Right lobe of liver (tissue), 4 donors: Measurements from ENCODE around the gene PPP1R18.
"Not testable (repeated sequence)": the region's sequence is repeated elsewhere in the genome, so short reads cannot be mapped to it uniquely, and the experiment has no call there.

Experiments used
- POLR2A ChIP-seq: fragments of 450-650 bp; IDR thresholded peaks from one replicate; pipeline ENCODE4 v1.6.1; 2017; ENCODE audit warnings: antibody characterized with exemption, mild to moderate bottlenecking
- TF ChIP-seq, protein P1 (sequence below), 4 donors: fragments of 200-600 bp in 3 of 4; fragments of 450-650 bp in 1 of 4; IDR thresholded peaks; one replicate each; pipeline versions ENCODE4 v1.5.1 to v1.8.0; 2016 to 2022; ENCODE audit warnings: antibody characterized with exemption in 4 of 4, mild to moderate bottlenecking in 2 of 4
- donor health status: DM: no; HTN: no; CAD: no.
- donor health status: DM: no; HTN: no; CAD: no.
- donor health status: DM: no; HTN: yes; CAD: no.

DNA sequence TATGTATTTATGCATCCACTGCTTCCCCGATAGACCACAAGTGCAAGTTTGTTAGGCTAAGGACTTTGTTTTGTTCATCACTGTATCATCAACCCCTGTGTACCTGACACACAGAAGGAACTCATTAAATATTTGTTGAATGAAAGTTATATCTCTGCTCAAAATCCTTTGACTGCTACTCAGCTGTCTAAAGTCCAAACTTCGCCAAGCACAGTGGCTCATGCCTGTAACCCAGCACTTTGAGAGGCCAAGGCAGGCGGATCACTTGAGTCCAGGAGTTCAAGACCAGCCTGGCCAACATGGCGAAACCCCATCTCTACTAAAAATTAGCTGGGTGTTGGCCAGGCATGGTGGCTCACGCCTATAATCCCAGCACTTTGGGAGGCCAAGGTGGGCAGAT is 28.5 kb downstream of the PPP1R18 start:
- not testable (repeated sequence) for TF ChIP-seq POLR2A
- TF ChIP-seq, protein P1, sequence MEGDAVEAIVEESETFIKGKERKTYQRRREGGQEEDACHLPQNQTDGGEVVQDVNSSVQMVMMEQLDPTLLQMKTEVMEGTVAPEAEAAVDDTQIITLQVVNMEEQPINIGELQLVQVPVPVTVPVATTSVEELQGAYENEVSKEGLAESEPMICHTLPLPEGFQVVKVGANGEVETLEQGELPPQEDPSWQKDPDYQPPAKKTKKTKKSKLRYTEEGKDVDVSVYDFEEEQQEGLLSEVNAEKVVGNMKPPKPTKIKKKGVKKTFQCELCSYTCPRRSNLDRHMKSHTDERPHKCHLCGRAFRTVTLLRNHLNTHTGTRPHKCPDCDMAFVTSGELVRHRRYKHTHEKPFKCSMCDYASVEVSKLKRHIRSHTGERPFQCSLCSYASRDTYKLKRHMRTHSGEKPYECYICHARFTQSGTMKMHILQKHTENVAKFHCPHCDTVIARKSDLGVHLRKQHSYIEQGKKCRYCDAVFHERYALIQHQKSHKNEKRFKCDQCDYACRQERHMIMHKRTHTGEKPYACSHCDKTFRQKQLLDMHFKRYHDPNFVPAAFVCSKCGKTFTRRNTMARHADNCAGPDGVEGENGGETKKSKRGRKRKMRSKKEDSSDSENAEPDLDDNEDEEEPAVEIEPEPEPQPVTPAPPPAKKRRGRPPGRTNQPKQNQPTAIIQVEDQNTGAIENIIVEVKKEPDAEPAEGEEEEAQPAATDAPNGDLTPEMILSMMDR (IDR thresholded peaks at IDR 0.05) = not testable (repeated sequence)
